HG02840 (cell line): ENCODE data around the gene HOXD4.

Experiments
- ATAC-seq: cut with Tn5 transposase; IDR thresholded peaks from one replicate; pipeline ENCODE4 v1.9.1; 2021; ENCODE audit warnings: mild to moderate bottlenecking, moderate library complexity, moderate number of reproducible peaks; ENCODE audit not compliant: unreplicated experiment, low FRiP score

The HOXD4 gene

GRCh38 chr2:176186024-176186423 is 34.7 kb downstream of the HOXD4 start:
- no peak for ATAC-seq

GRCh38 chr2:176187200-176187898 is 36.0 kb downstream of the HOXD4 start:
- ATAC-seq = no peak

- no peak for ATAC-seq
Observed at GRCh38 chr2:176187899-176188773, 36.8 kb downstream of the HOXD4 start, which contains the start of gene HOXD1. Gene HOXD1 (plus strand): TSS chr2:176188668. CDS start chr2:176188802, 134 bp downstream.

- ATAC-seq = no peak
Observed at GRCh38 chr2:176188774-176189680, 37.7 kb downstream of the HOXD4 start.

GRCh38 chr2:176189681-176190641 is 38.6 kb downstream of the HOXD4 start:
- no peak for ATAC-seq

GRCh38 chr2:176192351-176192750 is 41.0 kb downstream of the HOXD4 start:
- ATAC-seq = no peak

GRCh38 chr2:176193048-176193447 is 41.7 kb downstream of the HOXD4 start:
- ATAC-seq = no peak

GRCh38 chr2:176199902-176200301 is 48.6 kb downstream of the HOXD4 start:
- ATAC-seq = no peak

GRCh38 chr2:176200971-176201370 is 49.6 kb downstream of the HOXD4 start:
- no peak for ATAC-seq

- no peak for ATAC-seq
Observed at GRCh38 chr2:176202491-176202890, 51.1 kb downstream of the HOXD4 start.
